KBM-7 (cell line): Measurements from ENCODE around the gene PUM2.

Source experiments
- DNase-seq: peaks from one replicate; pipeline ENCODE4 v3.0.0-alpha.2; 2015
- in situ Hi-C: fragments of 300-500 bp; cut with MboI; formaldehyde crosslinking; loops from 2 replicates; pipeline ENCODE4 v1.14.3; 2020; ENCODE audit warnings: low sequenced_read_pairs, low pct_unique_long_range_greater_than_20kb, mixed read lengths

PUM2 gene

DNA sequence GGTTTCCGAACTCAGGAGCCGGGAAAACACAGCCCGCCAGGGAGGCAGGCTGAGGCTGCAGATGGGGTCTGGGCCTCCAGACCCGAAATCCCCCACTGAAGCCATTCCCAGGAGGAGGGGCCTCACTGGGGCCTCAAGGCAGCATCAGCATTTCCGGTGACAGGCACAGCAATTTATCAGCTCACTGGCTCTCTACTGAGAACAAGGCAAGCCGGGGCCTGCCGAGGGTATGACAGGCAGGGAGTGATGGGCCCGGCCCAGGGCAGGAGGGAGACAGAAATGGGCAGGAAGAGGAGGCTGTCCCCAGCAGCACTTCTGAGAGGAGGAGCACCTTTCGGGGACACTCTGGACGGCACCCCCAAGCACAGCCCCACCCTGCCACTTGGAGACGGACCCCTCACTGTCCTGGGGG, 138.2 kb downstream of the PUM2 start:
- in situ Hi-C loops, result no loop called here
- no peak for DNase-seq

DNA sequence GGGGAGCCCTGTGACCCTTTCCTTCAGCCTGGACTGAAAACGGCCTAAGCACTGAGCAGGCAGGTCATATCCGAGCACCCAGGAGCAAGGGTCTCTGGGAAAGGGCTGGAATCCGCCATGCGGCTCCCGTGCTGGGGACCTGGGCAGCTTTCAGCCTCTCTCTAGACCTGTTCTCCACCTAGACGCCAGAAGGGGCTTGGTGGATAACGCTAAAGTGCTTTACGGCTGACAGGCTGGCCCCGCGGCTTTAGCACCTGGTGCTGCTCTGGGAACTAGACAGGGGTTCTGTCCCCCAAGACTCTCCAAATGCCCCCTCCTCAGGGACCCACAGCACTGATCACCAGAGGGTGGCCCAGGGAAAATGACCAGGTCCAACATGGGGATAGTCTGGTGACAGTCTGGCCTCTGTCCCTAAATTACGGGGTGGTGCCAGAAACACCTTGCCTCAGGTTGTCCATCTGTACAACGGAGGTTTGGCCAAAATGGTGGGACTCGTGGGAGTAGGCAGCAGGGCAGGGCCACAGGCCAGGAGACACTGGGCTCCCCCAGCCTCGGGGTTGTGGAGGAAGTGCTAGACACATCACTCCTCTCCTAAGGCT, 138.7 kb downstream of the PUM2 start:
- in situ Hi-C loops, result no loop called here
- DNase-seq, result no peak

DNA sequence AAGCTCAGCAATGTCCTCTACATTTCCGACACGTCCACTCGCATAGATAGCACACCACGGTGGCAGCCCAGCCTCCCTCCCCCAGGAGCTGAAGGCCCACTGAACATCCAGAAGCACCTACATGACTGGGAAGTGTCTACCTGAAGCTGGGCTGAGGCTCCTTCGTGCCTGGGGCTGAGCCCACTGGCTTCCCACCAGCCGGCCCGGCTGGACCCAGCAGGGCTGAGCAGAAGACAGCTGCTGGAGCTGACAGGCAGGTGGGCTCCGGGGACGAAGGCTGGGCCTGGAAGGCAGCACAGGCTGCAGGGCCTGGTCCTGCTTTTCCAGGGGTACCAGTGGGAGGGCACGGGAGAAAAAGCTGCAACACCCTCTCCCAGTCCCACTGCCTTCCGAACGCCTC, 139.2 kb downstream of the PUM2 start:
- DNase-seq, result no peak
- in situ Hi-C loops, result no loop called here

DNA sequence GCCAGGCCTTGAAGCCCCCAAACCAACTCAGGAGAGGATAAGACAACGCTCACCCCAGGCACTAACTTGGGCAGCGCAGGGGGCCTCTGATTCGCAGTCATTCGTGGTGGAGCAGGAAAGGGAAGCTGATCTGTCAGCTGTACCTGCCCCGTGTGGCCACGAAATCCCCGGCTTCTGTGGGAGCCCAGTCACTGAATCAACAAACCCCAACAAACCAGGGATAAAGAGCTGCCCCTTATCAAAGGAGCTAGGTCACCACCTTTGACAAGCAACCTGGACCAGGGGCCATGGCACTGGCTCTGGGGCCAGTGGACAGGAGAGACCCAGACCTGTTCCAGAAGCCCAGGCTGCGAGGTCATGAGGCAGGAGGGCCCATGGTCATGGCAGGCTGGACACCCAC, 140.2 kb downstream of the PUM2 start:
- DNase-seq, result no peak

DNA sequence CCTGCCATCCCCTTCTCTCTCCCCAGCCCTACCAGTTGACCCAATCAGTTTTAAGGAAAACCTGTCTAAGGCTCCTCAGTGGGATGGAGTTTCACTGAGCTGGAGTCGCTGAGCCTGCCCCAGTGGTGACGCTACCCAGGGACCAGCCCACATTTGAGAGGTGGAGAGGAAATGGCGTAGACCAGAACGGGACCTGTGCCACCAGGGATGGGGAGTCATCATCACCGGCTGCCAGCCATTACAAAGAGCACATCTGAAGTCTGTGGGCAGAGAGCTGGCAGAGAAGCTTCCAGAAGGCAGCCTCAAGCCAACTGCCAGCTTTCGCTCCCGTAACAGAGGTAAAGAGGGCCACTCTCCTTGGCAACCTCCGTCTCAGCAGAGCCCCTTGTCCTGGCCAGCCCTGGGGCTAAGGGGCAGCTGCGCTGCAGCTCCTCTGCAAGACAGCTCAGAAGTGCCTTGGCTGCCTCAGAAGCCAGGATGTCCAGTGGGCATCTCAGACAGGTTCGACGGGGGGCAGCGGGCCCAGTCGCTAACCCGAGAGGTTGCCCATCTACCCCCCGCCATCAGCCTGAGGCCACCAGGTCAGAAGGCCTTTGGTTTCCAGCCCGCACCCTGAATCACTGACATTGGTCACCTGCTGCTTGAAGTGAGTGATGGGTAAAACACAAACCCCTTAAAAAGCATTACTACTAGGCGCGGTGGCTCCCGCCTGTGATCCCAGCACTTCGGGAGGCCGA, 141.1 kb downstream of the PUM2 start:
- in situ Hi-C loops, result no loop called here
- DNase-seq, result no peak

More for the DNA sequence above, 140.2 kb downstream of the PUM2 start:
- in situ Hi-C loops, result no loop called here

DNA sequence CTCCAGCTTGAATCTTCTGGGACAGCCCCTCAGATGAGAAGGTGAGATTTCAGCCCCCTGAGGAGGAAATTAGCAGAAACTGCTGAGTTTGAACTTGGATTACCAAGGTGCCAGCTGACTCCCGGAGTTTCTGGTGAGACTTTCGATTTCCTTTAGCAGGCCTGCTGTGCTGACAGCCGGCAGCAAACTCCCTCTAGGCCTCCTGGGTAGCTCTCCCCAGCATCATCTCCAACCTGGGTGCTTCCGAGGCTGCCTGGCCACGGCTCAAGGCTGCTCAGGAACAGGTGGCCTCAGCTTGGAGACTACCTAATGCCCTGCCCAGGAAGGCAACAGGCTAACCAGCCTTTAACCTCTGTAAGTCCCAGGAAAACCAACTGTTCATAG, 142.2 kb downstream of the PUM2 start:
- no peak for DNase-seq
- in situ Hi-C loops, result no loop called here

DNA sequence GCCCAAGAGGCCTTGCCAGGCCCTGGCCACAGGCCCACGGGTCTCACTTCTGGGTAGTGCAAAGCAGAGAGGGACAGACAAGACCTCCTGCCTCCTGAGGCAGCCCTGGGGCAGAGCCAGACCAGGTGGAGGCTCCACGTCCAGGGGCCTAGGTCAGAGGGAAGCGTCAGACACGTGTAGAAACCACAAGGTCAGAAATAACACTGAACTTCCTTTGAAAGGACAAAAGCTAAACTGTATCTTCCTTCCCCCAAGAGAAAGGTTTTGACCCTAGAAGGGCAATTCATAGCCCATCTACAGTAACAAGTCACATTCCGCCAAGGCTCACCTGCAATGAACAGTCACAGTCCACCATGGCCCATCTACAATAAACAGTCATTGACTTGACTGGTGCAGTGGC, 143.6 kb downstream of the PUM2 start:
- in situ Hi-C loops, result no loop called here
- no peak for DNase-seq

DNA sequence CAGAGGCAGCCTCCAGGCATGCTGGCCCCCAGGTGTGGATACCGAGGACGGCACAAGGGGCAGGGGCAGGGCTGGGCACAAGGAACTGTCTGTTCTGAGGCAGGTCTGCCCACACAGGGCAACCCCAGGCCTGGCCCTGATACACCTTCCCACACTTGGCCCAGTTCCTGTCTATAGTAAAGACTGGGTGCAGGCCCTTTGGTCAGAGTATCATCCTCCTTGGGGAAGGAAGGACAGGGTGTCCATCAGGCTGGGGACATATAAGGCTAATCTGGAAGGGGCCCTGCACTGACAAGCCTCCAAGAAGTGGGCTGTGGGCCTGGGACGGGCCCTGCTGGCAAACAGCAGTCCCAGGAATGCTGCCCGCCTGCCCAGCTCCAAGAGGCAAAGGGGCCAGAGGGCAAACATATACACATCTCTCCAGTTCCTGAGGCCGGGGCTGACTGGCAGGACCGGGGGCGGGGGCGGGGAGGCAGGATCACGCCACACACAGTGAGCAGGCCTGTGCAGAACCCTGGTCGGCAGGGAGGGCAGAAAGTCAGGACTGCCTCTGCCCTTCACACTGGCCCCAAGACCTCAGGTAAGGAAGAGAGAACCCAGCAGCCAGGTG, 144.6 kb downstream of the PUM2 start:
- DNase-seq, result no peak
- in situ Hi-C loops, result no loop called here

DNA sequence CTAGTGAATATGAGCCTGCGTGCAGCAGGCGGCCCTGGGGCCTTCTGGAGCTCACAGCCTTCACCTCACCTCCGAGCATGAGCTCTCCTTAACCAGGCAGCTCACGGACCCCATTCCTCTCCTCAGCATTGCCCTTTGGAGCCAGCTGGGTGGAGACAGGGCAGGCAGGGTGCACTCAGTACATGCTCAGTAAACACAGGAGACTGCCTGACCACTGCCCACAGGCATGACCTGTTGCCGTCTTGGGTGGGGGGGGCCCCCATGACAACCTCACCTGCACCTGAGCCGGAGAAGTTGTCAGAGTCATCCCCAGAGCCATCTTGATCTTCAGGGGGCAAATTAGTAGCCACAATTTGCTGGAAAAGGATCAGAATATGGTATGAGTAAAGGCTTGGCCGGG, 145.6 kb downstream of the PUM2 start:
- DNase-seq, result no peak
- in situ Hi-C loops, result no loop called here

DNA sequence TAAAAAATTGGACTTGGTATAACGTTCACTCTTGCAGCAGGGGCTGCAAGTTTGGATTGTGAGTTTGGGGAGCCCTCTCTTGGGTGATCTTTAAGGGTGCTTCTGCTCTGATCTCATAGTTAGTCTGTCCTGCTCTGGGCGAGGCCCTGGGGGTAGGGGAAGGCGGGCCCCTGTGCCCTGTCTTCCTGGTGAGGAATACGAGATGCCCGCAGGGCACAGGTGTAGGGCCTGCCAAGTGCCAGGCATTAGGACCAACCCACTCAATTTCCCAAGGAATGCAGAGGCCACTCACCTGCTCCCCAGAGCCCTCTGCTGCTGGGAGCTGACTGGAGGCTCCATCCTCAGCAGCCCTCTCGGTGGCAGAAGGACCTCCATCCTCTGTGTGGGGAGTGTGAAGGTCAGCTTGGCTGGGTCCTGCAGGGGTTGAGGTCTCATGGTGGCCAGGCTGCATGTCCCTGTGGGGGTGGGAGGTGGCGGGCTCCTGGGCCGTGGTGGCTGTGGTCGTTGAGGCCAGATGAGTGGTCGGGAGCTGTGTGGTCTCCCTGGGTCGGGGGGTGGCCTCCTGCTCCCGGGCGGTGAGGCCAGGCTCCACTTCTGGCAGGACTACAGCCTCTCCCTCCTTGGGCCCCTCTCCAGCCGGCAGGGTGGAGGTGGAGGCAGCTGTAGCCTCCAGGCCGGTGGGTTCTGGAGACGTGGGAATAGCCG, 147.0 kb downstream of the PUM2 start:
- DNase-seq, result no peak
- in situ Hi-C loops, result no loop called here

DNA sequence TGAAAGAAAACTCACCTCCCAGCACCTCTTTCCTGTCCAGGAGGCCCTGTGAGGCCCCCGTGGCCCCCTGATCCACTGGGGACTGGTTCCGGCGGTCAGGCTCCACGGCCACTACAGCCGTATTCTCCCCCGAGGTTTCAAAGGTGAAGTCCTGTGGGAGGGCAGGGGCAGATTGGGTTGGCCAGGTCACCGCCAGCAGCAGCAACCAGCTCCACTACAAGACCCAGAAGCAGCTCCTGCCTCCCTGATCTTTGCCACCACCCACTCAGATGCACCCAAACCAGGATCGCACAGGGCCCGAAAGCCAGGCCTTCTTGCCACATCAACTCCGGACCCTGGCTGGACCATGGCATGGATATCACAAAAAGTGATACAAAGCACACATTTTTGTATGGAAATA, 147.6 kb downstream of the PUM2 start:
- in situ Hi-C loops, result no loop called here
- no peak for DNase-seq

DNA sequence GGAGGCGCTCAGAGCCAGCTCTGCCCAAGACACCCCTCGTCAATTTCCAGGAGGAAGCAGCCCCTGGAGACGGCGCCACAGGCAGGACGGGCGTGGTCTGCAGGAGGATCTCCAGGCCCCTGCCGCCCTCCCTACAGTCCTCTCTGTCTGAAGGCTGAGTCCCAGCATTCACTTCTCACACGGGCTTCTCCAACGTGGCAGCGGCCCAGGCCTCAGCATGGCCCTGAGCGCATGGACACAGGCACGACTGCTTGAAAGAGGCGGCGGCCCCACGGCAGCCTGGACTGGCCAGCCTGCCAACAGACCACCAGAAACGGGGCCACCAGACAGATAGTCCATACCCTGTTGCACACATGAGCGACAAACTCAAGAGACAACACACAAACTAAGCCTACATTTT, 149.0 kb downstream of the PUM2 start:
- DNase-seq, result no peak
- in situ Hi-C loops, result no loop called here

DNA sequence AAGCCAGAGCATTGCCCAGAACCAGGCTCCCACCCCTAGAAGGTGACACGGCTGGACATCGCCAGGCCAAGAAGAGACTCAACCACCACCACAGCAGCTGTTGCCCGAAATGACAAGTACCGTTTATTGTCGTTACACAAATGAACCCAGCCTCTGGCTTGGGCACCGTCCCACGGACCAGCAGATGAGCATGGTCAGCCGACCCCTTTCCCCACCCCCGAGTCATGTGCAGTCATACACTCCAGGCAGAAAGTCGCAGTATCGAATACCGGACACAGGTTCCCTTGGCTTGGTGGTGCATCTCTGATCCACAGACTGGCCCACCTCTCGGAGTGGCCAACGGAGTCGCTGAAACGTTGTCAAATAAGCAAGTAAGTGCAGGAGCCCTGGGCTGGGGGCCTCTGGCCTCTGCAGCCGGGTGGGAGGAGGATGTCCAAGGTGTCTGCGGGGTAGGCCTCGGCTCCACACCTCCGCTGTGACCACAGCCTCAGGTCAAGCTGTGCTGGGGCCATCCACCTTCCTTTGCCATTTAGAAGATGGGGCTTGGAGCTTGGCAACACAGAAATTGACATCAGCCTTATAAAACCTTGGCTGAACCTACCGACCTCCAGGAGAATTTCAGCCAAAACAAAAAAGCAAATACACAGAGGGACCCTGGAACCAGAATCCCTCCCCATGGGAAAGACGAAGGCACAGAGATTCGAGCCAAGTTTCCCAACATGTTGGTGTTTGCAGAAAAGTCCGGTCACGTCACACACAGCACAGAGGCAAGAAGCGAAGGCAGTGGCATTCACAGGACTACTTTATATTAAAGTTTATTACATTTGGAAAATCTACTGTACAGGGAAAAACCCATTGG, 149.7 kb downstream of the PUM2 start:
- in situ Hi-C loops, result no loop called here
- DNase-seq, result no peak

DNA sequence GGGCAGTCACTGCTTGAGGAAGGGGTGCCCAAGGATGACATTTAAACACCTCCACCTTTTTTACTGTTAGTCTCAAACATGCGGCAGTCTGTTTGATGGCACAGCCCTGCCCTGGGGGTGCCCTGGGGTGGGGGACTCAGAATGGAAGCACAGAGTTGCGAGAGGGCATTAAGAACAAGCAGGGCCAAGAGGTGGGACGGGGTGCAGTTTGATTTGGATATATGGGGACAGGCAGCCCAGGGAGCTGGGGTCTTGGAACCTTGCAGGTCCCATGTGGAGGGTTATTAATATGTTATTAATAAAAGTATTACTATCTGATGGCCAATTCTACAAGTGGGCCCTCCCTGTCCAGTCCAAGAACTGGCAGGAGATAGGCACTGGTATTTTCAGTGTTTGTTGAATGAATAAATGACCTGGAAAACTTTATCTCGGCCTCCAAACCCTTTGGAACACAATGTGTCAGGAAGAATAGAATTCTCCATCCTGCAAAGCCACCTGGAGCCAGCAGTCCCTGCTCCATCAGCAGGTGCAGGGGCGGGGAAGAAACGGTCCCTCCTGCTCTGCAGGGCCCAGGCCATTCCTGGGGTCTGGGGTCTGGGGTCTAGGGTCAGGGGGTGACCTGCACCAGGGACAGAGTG, 150.9 kb downstream of the PUM2 start:
- DNase-seq, result no peak
- in situ Hi-C loops, result no loop called here

DNA sequence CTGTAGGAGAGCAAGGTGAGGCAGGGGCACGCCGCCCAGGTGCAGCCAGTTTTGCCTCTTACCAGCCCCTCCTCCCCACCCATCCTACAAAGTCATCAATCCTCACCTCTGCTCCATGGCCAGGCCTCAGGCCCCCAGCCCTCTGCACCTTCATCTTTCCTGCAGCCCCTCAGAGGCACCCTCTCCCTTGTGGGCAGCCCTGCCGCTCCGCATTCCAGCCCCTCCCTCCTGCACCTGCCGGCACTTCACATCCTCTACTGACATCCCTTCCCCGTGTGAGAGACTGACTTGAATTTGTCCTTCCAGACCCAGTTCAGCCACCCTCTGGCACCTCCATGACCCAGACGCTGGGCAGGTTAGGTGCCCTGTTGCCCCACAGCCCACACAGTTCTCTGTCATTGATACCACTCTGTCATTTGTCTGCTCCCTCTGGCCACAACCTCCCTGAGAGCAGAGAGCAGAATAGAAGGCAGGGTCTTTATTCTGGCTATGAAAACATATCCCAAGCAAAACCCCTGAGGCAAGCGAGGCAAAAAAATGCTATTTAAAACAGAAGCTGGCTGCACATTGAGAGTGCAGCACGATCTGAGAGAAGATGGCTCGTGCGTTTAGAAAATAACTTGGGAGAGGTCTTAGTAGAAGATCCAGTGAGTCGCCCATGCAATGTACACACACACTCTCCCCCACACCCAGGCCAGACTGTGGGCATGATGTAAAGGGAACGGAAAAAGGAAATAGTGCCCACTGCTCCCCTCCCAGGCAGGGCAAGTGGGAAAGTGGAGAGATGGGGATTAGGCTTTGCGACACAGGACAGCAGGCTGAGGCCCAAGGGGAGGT, 151.6 kb downstream of the PUM2 start:
- no peak for DNase-seq
- in situ Hi-C loops, result no loop called here
